HCEC 1CT (cell line): ENCODE data around the gene PAK4.
"Not testable (repeated sequence)": the region's sequence is repeated elsewhere in the genome, so short reads cannot be mapped to it uniquely, and the experiment has no call there.

Experiments
- DNase-seq: peaks from one replicate; pipeline ENCODE4 v3.0.0-alpha.2; 2017

Gene PAK4

DNA sequence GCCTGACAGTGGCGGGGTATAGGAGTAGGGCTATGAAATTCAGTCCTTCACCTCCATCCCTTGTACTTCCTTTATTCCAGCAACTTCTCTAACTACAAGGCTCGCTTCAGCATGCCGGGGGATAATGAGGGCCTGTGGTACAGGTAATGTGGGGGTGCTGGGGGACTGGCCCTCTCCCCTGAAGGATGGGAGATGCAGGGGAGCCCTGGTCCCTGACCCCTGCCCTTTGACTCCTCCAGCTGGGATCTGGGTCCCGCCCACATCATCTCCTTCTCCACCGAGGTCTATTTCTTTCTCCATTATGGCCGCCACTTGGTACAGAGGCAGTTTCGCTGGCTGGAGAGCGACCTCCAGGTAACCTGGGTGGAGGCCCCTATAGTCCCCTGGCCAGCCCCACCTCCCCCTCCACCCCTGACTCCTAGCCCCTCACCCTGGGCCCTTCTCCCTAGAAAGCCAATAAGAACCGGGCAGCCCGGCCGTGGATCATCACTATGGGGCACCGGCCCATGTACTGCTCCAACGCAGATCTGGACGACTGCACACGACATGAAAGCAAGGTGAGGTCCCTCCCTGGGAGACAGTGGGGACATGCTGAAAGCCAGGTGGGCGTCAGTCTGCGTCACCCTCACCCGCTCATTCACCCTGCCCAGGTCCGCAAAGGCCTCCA, 25.0 kb upstream of the PAK4 start:
- no peak for DNase-seq

DNA sequence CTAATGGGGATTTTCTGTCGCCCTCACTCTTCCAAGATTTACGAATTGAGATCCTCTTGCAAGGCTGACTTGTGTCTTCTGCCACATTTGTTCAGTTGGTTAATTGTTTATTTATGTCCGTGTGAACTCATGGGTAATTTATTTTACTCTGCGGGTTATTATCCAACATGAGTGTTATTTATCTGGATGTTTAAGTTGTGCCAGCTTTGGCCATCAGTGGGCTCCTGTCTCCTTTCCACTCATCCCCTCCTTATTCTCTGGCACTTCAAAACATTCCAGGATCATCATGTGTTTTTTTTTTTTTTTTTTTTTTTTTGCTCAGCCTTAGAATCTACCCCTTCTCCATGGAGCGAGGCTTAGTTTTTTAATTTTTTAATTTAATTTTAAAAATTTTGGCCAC, 22.4 kb upstream of the PAK4 start:
- no peak for DNase-seq

DNA sequence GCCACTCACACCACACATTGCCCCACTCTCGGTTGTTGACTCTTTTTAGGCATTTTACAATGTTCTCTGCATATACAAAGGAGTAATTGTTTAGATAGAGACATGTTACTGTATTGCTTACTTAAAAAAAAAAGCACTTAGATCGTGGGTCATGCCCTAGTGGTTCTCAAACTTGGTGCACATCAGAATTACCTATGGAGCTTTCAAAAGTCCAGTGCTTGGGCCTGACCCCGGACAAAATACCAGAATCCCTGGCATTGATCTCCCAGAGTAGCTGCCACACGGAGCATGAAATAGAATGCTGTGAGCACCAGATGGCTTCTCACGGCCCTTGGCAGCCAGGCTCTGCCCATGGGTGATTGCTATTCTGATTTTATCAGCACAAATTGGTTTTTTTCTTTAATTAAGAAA, 21.4 kb upstream of the PAK4 start:
- DNase-seq, result no peak

DNA sequence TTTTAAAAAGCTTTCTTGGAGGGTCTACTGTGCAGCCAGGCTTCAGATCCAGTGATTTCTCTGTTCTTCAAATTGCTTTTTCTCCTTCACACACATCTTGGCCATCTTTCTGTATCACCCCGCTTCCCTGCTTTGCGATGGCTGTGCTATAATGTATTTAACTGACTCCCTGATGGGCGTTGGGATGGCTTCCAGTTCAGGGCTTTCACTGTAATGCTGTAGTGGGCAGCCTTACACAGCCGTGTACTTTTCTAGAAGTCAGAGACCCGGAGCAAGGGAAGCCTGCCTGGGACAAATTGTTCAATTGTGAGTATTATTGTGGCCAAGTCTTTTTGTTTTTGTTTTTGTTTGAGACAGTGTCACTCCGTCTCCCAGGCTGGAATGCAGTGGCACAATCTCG, 19.4 kb upstream of the PAK4 start:
- DNase-seq, result no peak

DNA sequence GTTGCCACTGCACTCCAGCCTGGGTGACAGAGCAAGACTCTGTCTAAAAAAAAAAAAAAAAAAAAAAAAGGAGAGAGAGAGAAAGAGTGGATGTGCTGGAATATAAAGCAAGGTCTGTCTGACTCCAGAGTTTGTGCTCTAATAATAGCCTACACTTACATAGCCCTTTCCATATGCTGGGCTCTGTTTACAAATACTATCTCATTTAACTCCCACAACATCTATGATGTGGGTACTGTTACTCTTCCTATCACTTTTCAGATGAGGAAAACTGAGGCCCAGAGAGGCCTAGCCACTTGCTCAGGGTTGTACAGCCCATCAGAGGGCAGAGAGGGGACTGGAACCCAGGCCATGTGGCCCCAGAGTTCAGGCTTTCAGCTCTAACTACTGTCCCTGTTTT, 15.9 kb upstream of the PAK4 start:
- no peak for DNase-seq

DNA sequence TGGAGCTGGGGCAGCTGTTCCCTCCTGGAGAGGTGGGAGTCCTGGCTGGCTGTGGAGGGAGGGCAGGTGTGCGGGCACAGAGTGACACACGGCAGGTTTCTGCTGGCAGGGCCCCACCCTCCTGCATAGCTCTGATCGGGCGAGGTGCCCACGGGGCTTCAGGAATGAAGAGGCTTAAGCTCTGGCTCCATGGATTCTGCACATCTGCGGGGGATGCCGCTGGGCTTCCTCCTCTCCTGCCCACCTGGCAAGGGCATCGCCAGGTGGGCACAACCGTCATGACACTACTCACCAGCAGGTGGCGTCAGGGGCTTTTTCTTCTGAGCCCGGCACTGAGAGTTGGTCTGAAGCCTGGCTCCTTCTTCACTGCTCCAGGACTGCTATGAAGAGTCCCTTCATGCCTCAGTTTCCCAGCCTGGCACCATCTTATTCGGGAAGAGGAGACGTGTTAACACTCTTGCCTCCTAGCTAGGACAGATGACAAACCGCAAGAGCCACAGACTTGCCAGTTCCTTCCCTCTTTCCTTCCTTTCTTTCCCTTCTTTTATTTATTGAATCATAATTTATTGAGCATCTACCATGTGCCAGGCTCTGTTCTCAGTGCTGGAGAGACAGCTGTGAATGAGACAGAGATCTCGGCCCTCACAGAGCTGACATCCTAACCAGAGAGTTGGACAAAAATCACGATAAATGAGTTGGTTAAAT, 15.2 kb upstream of the PAK4 start:
- no peak for DNase-seq

DNA sequence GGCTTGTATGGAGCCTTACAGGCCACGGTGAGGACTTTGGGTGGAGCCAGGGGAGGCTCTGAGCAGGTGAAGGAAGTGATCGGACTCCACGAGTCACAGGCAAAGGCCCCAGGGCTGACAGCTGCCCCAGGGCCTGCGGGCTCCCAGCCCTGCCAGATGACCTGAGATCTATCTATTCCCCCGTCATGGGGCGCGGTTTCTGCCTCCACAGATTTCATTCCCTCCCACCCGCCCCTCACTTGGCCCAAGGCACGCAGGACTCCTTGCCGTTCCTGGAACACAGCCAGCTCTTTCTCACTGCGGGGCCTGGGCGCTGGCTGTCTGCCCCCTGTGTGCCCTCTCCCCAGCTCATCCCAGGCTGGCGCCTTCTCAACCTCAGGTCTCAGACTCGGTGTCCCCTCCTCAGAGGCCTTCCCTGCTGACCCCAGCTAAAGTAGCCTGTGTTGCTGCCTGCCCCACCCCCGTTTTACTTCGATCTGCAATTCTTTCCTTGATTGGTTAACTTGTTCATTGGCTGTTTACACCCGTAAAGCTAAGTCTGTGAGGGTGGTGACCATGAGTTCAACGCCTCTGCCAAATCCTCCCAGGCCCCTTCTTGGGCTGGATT, 13.9 kb upstream of the PAK4 start:
- no peak for DNase-seq

DNA sequence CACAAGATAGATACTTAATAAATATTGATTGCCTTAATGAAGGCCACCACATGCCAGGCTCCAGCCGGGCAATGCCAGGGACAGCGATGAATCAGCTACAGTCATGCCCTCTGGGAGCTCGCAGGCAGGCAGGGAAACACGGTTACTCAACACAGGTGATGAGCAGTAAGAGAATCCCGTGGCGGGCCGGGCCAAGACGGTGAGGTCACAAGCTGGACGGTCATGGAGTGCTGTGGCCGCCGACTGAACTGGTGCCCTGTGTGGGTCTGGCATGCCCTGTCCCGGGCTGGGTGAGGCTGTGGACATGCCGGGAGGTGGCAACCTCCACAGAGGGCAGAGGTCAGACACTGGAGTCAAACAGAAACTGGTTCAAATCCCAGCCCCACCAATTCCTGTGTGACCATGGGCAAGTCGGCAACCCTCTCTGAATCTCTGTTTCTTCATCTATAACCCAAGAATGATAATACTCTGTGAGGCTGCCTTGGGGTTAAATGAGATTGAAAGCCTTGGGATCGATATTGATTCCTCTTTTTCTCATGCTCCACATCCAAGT, 13.2 kb upstream of the PAK4 start:
- DNase-seq, result no peak

DNA sequence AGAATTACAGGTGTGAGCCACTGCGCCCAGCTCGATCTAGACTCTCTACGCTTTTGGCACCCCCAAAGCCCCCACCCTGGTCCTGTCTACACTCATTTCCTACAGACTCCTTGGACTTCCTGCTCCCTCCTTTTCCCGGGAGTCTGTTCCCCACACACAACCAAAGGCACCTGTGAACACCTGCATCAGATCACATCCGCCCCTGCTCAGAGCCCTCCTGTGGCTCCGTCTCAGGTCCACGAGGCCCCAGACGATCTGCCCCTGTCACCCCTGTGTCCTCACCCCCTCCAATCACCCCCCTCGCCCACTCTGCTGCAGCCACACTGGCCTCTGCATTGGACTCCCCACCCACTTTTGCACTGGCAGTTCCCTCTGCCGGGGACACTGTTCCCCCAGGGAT, 12.4 kb upstream of the PAK4 start:
- no peak for DNase-seq

DNA sequence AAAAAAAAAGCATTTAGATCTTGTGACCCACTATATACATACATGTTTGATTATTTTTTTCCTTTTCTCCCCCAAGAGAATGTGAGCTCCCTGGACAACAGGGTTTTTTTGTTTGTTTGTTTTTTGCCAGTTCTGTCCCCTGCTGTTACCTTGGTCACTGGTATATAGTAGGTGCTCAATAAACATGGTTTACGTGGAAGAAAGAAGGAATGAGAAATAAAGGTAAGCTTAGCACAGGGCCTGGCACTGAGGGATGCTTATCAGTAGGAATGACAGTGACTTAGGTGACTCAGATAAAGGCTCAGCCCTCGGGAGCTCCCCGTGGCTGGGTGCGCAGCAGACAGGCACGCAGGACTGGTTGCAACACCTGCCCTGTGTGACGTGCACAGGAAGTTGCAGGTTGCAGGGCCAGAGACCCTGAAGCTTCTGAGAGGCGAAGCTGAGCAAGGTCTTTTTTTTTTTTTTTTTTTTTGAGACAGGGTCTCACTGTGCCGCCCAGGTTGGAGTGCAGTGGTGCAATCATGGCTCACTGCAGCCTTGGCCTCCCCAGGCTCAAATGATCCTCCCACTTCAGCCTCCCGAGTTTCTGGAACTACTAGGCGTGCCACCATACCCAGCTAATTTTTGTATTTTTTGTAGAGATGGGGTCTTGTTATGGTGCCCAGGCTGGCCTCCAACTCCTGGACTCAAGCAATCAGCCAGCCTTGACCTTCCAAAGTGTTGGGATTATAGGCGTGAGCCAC, 10.3 kb upstream of the PAK4 start:
- DNase-seq, result no peak

DNA sequence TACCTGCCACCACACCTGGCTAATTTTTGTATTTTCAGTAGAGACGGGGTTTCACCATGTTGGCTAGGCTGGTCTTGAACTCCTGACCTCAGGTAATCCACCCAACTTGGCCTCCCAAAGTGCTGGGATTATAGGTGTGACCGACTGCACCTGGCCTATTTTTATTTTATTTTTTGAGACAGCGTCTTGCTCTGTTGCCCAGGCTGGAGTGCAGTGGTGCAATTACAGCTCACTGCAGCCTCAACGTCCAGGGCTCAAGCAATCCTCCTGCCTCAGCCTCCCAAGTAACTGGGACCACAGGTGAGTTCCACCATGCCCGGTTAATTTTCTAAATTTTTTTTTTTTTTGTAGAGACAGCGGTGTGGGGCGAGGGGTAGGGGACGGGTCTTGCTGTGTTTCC, 8.6 kb upstream of the PAK4 start:
- not testable (repeated sequence) for DNase-seq

DNA sequence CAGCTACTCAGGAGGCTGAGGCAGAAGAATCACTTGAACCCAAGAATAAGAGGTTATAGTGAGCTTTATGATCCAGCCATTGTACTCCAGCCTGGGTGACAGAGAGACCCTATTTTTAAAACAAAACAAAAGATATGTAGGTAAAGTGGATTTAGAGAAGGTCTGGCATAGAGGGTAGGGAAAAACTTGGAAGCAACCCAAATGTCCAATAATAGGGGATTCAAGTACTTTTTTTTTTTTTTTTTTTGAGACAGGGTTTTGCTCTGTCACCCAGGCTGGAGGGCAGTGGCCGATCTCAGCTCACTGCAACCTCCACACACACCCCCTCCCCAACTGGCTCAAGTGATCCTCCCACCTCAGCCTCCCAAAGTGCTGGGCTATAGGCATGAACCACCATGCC, 5.8 kb upstream of the PAK4 start:
- no peak for DNase-seq

DNA sequence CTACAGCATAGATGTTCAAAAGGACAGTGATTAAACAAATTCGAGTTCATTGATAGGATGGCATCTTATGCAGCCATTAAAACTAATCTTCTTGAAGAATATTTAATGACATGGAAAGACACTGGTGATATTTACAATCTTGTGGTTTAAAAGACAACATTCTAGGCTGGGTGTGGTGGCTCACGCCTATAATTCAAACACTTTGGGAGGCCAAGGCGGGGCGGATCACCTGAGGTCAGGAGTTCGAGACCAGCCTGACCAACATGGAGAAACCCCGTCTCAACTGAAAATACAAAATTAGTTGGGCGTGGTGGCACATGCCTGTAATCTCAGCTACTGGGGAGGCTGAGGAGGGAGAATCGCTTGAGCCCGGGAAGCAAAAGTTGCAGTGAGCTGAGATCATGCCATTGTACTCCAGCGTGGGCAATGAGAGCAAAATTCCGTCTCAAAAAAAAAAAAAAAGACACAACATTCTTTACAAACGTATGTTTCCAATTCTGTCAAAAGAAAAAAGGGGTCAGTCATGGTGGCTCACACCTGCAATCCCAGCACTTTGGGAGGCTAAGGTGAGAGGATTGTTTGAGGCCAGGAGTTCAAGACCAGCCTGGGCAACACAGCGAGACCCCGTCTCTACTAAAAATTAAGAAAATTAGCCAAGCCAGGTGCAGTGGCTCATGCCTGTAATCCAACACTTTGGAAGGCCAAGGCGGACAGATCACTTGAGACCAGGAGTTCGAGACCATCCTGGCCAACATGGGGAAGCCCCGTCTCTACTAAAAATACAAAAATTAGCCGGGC, 2.5 kb upstream of the PAK4 start:
- DNase-seq, result no peak

DNA sequence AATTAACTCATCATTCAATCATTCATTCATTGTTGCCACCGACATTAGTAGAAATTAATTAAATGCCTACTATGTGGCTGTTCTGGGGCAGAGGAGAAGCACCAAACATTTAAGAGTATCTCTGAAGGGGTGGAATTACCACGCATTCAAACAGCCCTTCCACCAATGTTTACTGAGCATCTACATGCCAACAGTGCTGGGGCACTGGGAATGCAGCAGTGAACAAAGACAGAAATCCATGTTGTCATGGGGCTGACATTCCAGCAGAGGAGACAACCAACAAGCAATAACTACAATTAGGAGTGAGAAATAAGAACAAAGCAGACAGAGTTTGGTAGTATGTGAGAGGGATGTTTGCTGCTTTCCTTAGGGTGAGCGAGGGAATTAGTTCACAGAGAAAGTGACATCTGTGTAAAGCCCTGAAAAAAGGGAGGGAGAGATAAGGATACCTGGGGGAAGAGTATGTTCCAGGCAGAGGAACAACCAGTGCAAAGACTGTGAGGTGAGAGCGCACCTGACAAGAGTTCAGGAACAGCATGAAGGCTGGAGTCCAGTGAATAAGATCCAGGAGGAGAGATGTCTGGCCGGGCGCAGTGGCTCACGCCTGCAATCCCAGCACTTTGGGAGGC, 1.3 kb upstream of the PAK4 start:
- DNase-seq, result no peak

DNA sequence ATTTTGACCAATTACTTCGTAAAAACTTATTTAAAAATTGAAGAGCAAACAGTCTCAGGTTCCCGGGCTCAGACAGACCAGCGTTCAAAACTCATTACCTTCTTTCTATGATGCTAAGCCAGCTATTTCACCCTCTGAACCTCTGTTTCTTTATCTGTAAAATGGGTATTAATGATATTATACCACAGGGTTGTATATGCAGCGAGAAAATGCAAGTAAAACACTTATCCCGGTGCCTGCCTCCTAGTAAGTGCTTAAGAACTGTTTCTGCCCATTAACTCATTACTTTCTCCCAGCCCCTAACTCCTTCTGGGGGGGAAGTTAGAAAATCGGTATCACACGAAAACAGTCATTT, 410 bp upstream of the PAK4 start:
- no peak for DNase-seq

DNA sequence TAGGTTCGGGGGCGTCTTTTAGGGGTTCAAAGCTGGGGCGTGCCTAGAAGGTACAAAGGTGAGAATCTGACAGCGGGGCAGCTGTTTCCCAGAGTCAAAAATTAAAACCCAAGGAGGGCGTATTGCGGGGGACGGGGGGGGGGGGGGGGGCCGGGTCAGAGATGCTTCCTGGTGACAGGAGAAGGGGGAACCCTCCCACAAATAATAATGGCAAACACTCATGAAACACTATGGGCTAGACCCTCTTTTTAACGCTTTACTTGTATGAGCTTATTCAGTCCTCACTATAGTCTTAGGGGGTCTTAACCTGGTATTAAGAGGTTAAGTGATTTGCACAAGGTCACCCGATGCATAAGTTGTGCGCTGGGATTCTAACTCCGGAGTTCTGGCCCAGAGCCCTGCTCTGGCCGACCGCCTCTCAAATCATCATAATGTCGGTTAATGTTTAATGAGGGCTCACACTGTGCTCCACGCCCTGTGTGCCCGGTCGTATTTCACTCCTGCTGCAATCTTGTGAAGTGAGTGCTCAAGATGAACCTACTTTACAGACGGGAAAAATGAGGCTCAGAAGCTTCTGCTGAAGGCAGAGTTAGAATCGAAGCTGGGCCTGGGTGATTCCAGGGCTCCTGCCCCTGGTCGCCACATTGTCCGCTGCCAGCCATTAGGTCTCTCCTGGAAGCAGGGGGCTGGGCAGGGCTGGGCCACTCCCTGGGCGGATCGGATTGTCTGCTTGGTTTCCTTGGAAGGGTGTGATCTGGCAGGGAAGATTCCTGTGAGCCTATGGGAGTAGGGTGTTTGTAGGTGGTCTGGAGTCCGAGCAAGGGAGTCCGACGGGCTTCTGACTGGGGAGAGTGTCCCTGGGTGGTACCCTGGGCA, 964 bp downstream of the PAK4 start:
- DNase-seq, result no peak

DNA sequence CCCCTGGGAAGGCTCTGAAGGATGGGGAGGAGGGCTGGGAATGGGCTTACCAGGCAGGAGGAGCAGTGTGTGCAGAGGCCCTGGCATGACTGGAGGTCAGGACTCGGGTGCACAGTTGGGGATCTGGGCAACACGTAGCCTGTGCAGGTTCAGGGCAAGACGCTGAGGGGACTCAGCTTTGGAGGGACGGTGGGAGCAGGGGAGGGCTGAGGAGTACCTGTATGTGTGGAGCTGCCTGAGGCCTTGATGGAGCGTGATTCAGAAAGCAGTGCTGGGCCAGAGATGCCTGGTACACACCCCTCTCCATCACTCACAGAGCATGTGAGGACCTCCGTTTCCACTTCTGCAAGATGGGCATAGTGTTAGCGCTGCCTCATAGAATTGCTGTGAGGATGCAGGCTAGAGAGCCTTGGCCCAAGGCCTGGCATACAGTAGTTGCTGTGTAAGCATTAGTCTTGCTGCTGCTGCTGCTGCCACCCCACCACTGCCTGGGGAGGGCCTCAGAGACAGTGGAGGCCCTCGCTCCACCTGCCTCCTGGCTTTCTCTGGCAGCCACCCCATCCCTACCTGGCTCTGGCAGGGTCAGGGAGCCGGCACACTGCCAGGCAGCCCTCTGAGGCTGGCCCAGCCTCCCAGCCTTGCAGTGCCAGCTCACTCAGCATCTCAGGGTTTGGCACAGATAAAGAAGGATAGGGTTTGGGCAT, 2.4 kb downstream of the PAK4 start:
- no peak for DNase-seq

DNA sequence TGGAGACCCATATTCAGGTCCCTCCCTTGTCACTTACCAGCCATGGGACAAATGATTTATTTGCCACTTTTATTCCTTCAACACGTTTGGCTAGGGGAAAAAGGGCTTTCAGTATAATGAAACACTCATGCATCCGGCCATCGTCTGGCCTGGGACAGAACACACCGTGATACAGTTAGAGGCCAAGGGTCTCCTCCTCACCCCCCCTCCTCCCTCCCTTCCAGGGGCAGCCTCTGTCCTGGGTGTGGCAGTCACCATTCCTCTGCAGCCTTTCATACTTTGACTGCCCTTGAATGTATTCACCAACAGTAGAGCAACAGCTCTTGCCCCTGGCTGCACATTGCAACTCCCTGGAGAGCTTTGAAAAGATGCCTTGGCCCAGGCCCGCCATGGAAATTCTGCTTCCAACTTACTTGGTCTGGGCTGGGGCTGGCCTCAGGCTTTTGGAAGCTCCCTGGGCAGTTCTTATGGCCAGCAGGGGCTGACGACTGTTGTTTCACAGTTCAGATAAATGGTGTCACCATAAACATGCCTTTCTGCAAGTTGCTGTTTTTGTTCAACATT, 3.0 kb downstream of the PAK4 start:
- DNase-seq, result no peak

DNA sequence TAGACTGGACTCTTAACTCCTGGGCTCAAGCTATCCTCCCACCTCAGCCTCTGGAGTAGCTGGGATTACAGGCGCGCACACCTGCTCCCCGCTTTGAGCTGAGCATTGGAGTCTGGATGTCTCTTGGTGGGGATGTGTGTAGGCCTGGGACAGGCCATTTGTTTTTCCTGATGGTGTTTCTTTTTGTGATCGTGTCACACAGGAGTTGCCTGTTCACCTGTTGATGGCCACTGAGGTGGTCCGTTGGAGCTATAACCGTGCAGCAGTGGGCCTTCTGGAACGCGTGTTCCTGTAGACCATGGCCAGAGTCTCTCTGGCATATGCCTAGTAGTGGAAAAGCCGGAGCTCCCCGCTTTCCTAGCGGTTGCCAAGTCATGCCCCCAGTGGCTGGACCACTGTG, 3.5 kb downstream of the PAK4 start:
- no peak for DNase-seq
